Lower lobe of right lung (tissue), 2 donors: ENCODE data around the gene BTRC. TPM values are rescaled to one million over a fixed set of nuclear protein-coding genes. Genes with fewer than 3 reads are reported as not detected.

Experiments
- ATAC-seq, 2 donors: fragments of 200-7000 bp; cut with Tn5 transposase; one replicate each; pipeline ENCODE4 v1.9.1; 2020 to 2022; ENCODE audit warnings: mild to moderate bottlenecking in 2 of 2, moderate library complexity in 2 of 2
- DNase-seq: peaks from one replicate; pipeline ENCODE4 v3.0.0-alpha.2; 2020
- H3K27ac ChIP-seq: fragments of 200-600 bp; one replicate; pipeline ENCODE4 v1.8.0; 2022
- H3K27me3 ChIP-seq: fragments of 200-600 bp; one replicate; pipeline ENCODE4 v1.8.0; 2022; ENCODE audit warnings: low read depth
- H3K36me3 ChIP-seq: fragments of 200-600 bp; one replicate; pipeline ENCODE4 v1.8.0; 2022; ENCODE audit warnings: mild to moderate bottlenecking
- H3K4me1 ChIP-seq: fragments of 200-600 bp; one replicate; pipeline ENCODE4 v1.8.0; 2022
- H3K4me3 ChIP-seq: fragments of 200-600 bp; one replicate; pipeline ENCODE4 v1.8.0; 2022; ENCODE audit warnings: mild to moderate bottlenecking
- H3K9me3 ChIP-seq: fragments of 200-600 bp; one replicate; pipeline ENCODE4 v1.8.0; 2022
- CTCF ChIP-seq: fragments of 200-600 bp; IDR thresholded peaks from one replicate; pipeline ENCODE4 v1.8.0; 2022; ENCODE audit warnings: antibody characterized with exemption, mild to moderate bottlenecking
- intact Hi-C: fragments of 100-400 bp; cut with DNase I; formaldehyde crosslinking; loops from one replicate; pipeline ENCODE4 v1.11.0; 2022
- microRNA-seq: library from miRNA; unstranded; fragments of <30 nt; microRNA quantifications from one replicate; pipeline ENCODE4 v1.2.0, GENCODE V29; 2020; ENCODE audit warnings: borderline number of aligned reads
- total RNA-seq: library from RNA; stranded (reverse); fragmentation: NEBNext Ultra II Directional; extraction: Animal tissue kit (Norgen Biotek cat#: 25700); gene quantifications from one replicate; pipeline ENCODE4 v1.2.1, GENCODE V29; 2021
- donor health status: DM: no; HTN: yes; CAD: no; lungs with severe emphysema.

BTRC gene
- total RNA-seq, 1 donor from 2014 or later = 17.3 TPM

DNA sequence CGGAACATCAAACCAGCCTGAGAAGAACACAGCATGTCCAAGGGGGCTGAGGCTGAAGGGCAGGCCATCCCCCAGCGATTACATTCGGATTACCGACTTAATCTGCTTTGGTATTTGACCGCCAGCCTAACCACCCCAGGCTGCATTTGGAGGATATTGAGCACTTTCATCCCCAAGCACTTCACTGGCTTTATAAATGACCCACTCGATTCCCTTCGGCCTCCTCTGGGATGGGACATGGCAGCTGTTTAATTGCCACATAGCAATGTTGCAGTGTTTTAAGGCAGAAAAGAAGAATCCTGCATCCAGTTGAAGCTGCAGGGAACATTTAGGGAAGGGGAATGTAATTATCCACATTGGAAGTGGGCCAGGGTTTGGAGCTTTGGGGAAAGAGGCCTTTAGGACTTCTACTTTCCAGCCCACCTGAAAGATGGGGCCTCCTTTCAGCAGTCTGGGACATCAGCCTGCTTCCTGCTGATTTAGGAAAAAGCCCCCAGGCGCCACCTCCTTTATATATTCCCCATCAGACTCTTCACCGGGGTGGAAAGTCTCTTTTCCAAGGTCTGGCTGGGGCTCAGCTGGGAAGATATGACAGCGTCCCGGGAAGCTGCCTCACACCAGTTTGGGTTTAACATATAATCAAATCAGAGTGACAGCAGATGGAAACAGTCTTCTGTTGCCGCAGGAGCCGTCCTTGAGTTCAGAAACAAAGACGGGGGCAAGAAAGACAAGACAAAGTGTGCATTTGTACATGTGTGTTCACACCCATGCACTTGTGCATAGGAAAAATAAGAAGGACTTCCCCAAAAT, 243.3 kb downstream of the BTRC start:
- no peak for DNase-seq
- intact Hi-C loops = no loop called here
- ATAC-seq = no peak

DNA sequence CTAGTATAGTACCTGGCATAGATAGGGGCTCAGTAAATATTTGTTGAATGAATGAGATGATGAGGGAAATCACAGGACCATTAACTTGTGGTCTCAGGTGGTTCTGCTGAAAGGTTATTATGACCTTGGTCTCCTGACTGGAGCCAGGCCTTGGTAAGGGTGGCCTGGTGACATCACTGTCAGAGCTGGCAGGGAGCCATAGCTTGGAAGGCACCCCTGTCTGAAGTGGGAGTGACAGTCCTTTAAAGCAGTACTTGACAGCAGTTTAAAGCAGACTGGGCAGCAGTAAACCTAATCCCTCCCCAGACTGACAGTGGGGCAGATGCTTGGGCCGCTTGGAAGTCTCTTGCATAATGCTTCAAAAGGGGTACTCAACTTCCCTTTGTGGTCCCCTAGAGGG, 247.6 kb downstream of the BTRC start:
- no peak for DNase-seq
- Histone ChIP-seq H3K4me1 (no peaks in the 10 kb centered on the region), H3K9me3 (no peaks in the 10 kb centered on the region), H3K4me3 (no peak overlapping the region), H3K36me3 (peaks cover 25% of the 10 kb centered on the region), H3K27ac (no peak overlapping the region), H3K27me3 (no peaks in the 10 kb centered on the region)
- ATAC-seq = peak; percentile 6 to 21
- no peak for TF ChIP-seq CTCF
- intact Hi-C loops = no loop called here

More for the DNA sequence above, 243.3 kb downstream of the BTRC start:
- H3K9me3 ChIP-seq = no peaks in the 10 kb centered on the region
- TF ChIP-seq CTCF = no peak
- no peaks in the 10 kb centered on the region for H3K27me3 ChIP-seq
- peaks cover 8% of the 10 kb centered on the region for H3K4me1 ChIP-seq
- H3K36me3 ChIP-seq = no peaks in the 10 kb centered on the region
- no peak overlapping the region for H3K27ac ChIP-seq
- no peak overlapping the region for H3K4me3 ChIP-seq

DNA sequence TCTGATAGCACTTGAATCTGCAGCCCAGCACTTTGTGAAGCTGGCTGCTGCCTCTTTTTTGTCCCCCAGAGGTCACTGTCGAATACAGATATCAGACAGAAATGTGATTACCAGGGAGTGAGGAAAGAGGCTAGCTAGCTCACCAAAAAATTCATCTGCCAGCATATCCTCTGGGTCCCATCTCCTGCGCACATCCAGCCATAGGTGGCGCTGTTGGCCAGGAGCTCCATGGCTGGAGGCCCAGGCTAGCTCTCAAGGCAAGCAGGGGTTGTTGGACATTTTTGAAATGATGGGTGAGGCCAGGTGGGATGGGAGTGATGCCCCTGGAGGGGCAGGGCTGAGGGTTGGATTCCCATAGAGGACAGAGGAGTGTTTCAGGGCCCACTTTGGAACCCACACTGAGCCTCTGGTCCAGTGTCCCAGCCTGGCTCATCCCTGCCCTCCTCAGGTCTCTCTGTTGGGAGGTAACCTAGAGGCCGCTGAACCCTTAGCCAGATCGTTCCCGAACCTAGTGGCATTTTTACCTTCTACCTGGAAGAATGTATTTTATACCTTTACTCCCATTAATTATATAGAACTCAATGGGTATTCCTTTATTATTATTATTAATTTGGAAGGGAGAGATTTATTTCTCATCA, 248.9 kb downstream of the BTRC start:
- Histone ChIP-seq H3K36me3 (peaks cover 38% of the 10 kb centered on the region), H3K4me3 (no peak overlapping the region), H3K9me3 (no peaks in the 10 kb centered on the region), H3K27ac (no peak overlapping the region), H3K4me1 (no peaks in the 10 kb centered on the region), H3K27me3 (no peaks in the 10 kb centered on the region)
- DNase-seq = peak; percentile 77
- intact Hi-C loops = no loop called here
- TF ChIP-seq CTCF = peak; percentile 87
- peak; percentile 85 to 90 for ATAC-seq

Small RNA genes within 50 kb of the gene (microRNA-seq; reads per million reads assigned to microRNA genes)
- gene MIR3158-1 (not detected), gene MIR3158-2 (not detected)

Other genes with a start within 250 kb of the BTRC start
- gene TLX1, start 222.9 kb upstream of the BTRC start, total RNA-seq = not detected
- not detected for gene LBX1, start 124.7 kb upstream of the BTRC start, total RNA-seq
- gene POLL, start 234.1 kb downstream of the BTRC start, total RNA-seq = 36.9 TPM
- 12.9 TPM for gene DPCD, start 234.2 kb downstream of the BTRC start, total RNA-seq